Measurements from ENCODE around the gene ARAP3.
A peak's percentile ranks its signal among the peaks of the same experiment; 100 is the strongest.

ARAP3 gene

DNA sequence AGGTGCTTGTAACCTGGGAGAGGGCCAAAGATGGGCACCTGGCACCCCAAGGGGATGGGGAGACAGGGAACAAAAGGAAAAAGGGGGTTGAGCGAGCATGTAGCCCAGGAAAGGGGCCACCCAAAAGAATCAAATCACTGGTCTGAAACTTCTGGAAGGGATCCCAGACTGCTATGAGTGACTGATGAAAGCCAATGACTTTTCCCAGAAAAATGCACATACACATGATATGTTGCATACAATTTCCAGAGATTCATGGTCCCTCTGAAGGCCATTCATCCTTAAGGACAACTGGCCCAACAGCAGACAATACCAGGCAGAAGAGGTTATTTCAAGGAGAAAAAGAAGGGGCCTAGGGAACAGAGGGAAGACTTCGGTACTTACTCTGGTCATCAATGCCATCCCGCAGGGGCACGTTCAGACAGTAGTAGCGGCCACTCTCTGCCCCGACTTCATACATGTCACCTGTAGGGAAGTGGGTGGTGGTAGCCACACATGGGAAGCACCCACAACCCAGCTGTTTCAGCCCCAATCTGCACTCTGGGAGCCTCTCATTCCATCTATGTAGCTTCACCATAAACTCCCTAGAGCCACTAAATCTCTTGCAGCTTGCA lies 53.7 kb downstream of the ARAP3 start:
- FAIRE-seq (no peak), DNase-seq (ENCODE audit: insufficient read length, low spot score) (no peak)
- TF ChIP-seq POU2F2 (IDR thresholded peaks at IDR 0.05; ENCODE audit: low read depth, low read length) (no peak), SPI1 (IDR thresholded peaks at IDR 0.05; ENCODE audit: low read depth, low read length) (no peak), TAF1 (IDR thresholded peaks at IDR 0.05; ENCODE audit: low read depth, low read length) (no peak)

DNA sequence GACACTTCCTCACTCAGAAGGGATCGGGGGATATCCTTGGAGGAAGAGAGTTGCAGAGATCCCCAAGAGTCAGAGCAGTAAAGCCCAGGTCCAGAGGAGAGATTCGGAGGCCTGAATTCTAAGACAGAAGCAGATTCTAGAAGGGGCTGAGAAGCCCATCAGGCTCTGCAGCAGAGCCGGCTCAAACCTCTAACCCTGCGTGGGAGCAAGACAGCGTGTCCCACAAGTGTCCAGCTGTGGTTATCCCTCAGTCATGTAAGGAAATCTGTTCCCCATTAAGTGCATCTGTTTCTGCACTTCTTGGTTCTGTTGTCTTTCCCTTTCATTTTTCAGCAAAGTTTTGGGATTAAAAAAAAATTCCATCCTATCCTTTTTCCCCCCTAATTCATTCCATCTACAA lies 58.4 kb downstream of the ARAP3 start:
- no peak for FAIRE-seq
- no peak for DNase-seq (ENCODE audit: insufficient read length, low spot score)
- TF ChIP-seq POLR2AphosphoS5 (IDR thresholded peaks at IDR 0.05; ENCODE audit: low read depth, low read length) (no peak), POU2F2 (IDR thresholded peaks at IDR 0.05; ENCODE audit: low read depth, low read length) (no peak), TAF1 (IDR thresholded peaks at IDR 0.05; ENCODE audit: low read depth, low read length) (no peak), POLR2A (IDR thresholded peaks at IDR 0.05; ENCODE audit: low read depth, low read length) (no peak)

DNA sequence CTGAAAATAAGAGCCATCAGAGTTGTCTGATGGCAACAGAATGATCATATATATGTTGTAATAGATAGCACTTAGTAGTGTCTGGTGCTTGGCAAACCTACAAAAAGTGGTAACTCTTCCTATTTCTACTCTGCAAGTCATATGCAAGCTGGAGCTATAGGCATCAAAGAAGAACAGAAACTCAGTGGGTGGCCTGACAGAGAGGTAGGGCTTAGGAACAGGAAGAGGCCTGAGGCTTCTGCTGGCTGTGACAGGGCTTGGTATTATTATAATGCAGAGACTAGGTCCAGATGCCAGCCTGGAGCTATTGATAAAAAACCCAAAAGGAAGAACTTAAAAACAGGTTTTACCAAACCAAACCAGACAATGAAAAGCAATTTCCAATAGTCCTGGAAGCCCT lies 58.8 kb downstream of the ARAP3 start:
- peak; percentile 90 for TF ChIP-seq SPI1 (IDR thresholded peaks at IDR 0.05; ENCODE audit: low read depth, low read length)
- no peak for TF ChIP-seq TAF1 (IDR thresholded peaks at IDR 0.05; ENCODE audit: low read depth, low read length)
- DNase-seq (ENCODE audit: insufficient read length, low spot score) (no peak), FAIRE-seq (peak; percentile 78)

DNA sequence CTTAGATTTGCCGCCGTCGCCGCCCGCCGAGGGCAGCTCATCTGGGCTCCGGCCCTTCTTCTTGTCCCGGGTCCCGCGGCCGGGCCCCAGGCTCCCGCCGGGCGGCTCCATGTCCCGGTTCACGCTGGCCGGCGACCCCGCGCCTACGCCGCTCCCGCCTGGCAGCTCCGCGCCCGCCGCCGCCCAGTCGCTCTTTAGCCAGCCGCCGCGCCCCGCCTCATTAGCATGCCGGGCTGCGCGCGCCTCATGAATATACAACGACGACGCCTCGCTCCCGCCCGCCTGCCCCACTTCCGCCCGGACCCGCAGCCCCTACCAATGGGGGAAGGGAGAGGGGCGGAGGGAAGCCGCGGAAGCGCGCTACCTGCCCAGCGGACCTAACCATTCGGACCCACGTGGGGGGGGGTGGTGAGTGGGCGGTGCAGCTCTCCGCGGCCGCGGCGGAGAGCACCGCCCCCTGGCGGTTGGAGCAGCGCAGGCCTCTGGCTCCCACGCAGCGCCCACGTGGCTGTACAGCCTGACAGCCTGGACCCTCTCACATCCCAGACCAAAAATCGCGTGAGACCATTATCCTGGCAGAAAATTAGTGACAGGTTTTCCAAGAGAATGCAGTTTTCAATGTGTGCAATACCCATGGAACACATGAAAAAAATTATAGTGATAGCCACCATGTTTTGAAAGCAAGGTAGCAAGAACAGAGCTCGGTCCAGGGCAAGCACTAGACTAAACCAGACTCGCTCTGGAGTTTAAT lies 63.1 kb downstream of the ARAP3 start, which contains the start of gene DIAPH1:
DIAPH1 (minus strand) TSS at position 197 of the 751 bp plus-strand sequence; CDS start at position 111, 86 bp downstream.
- peak; percentile 50 for TF ChIP-seq PAX5 (IDR thresholded peaks at IDR 0.05; ENCODE audit: insufficient read depth, low read length, severe bottlenecking)
- peak; percentile 34; the same call in 1 of the 2 replicates for TF ChIP-seq POLR2A (IDR thresholded peaks at IDR 0.05; ENCODE audit: low read depth, low read length)
- no peak for TF ChIP-seq POLR2AphosphoS5 (IDR thresholded peaks at IDR 0.05; ENCODE audit: low read depth, low read length)
- peak; percentile 51 for TF ChIP-seq SPI1 (IDR thresholded peaks at IDR 0.05; ENCODE audit: low read depth, low read length)
- peak; percentile 95 for TF ChIP-seq POU2F2 (IDR thresholded peaks at IDR 0.05; ENCODE audit: low read depth, low read length)
- TF ChIP-seq TAF1 (IDR thresholded peaks at IDR 0.05; ENCODE audit: low read depth, low read length): 0 out of 2 replicates have a peak, but pooled peaks have one; percentile 40
- DNase-seq (ENCODE audit: insufficient read length, low spot score) (peak; percentile 84), FAIRE-seq (peak; percentile 99)

DNA sequence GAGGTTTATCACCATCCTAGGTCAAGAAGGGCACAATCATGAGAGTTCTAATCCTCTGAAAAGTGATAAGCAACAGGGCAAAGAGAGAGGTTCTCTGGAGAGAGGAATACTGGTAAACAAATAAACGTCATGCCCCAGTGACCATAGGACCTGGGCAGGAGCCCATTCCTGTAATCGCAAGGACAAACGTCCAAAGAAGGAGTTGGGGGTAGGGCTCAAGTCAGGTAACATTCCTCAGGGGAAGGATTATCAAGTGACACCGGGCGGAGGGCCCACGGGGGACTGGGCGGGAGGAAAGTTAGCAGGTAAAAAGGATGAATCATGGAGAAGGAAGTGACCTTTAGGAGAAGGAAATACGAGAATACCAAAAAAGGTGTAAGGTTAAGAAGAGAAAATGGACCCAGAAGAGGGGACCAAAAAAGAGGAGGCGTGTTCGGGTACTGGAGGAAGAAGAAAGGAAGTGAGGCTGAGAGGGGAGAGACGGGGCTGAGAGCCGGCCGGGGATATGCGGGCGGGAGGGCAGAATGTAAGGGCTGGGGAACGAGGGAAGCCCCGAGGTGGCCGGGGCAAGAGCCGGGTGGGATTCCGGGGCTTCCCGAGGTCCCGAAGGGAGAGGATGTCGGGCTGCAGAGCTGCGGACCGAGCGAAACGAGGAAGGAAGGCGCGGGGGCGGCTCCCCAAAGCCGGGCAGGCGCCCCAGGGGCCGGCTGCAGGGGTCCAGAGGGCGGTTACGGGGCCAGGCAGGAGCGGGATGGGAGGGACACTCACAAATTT lies 63.8 kb downstream of the ARAP3 start:
- TF ChIP-seq POLR2AphosphoS5 (IDR thresholded peaks at IDR 0.05; ENCODE audit: low read depth, low read length) (no peak), SPI1 (IDR thresholded peaks at IDR 0.05; ENCODE audit: low read depth, low read length) (peak; percentile 59)
- peak; percentile 84 for FAIRE-seq
- DNase-seq (ENCODE audit: insufficient read length, low spot score): no peak

DNA sequence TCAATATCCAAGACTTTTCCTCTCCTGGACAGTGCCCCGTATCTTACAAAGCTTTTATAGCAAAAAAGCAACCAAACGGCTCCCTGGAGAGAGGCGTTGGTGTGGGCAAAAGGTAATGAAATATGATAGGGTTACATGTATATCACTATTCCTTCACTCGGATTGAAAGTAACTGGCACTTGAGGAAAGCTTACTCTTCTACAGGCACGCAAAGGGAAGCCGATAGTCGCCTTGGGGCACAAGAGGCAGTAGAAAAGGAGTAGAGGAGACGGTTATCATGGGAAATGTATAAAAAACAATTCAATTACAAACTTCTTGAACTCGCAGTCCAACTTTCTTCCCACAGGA lies 64.4 kb downstream of the ARAP3 start:
- TF ChIP-seq POU2F2 (IDR thresholded peaks at IDR 0.05; ENCODE audit: low read depth, low read length) (no peak), POLR2AphosphoS5 (IDR thresholded peaks at IDR 0.05; ENCODE audit: low read depth, low read length) (no peak), PAX5 (IDR thresholded peaks at IDR 0.05; ENCODE audit: insufficient read depth, low read length, severe bottlenecking) (no peak), SPI1 (IDR thresholded peaks at IDR 0.05; ENCODE audit: low read depth, low read length) (no peak), POLR2A (IDR thresholded peaks at IDR 0.05; ENCODE audit: low read depth, low read length) (no peak), TAF1 (IDR thresholded peaks at IDR 0.05; ENCODE audit: low read depth, low read length) (no peak)
- DNase-seq (ENCODE audit: insufficient read length, low spot score): no peak
- no peak for FAIRE-seq

DNA sequence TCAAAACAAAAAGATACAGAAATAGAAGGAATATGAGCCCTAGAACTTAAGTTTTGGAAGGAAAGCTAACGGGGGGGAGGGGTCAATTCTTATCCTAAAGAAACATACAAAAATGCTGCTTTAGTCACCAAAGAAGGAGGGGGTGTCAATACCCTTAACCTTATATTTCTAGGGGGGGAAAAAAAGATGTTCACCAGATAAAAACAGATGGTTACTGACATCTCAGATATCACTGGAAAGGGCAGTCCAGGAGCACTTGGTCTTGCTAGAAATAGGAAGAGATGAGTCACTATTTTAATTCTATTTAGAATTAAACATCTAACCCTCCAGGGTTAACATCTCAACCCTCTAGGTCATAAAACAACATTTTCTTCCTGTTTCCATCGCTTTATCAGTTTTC lies 64.9 kb downstream of the ARAP3 start:
- no peak for TF ChIP-seq POLR2AphosphoS5 (IDR thresholded peaks at IDR 0.05; ENCODE audit: low read depth, low read length)
- TF ChIP-seq POU2F2 (IDR thresholded peaks at IDR 0.05; ENCODE audit: low read depth, low read length): no peak
- no peak for TF ChIP-seq SPI1 (IDR thresholded peaks at IDR 0.05; ENCODE audit: low read depth, low read length)
- FAIRE-seq: no peak
- DNase-seq (ENCODE audit: insufficient read length, low spot score): no peak

DNA sequence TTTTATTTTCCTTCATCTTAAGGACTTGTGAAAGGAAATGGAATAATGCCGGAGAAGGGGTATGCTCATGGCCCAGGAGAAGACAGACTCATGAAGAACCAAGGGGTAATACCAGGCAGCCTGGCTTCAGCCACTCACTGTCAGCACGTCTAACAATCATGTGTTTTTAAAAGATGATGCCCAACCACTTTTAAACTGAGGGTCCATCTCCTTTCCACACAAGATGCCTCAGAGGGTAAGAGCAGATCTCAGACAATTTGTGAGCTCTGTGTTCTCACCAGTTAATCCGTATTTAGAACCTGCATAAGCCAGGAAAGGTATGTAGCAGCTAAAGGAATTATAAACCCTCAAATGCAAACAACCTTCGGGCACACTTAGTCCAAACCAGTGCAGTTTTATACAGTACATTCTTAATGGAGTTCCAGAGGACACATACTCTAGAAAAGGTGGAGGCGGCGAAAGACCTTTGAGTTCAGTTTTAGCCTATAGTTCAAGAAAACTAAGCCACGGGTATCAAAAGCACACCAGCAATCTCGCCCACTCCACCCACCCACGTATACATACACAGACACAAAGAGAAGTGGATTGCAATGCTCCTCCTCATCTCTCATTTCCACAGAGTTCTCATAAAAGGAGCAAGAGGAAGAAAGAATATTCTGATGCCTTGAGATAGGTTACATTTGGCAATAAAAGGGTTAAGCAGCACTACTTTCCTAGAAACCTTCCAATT lies 65.9 kb downstream of the ARAP3 start:
- FAIRE-seq (peak; percentile 82), DNase-seq (ENCODE audit: insufficient read length, low spot score) (no peak)
- no peak for TF ChIP-seq POLR2A (IDR thresholded peaks at IDR 0.05; ENCODE audit: low read depth, low read length)
- no peak for TF ChIP-seq TAF1 (IDR thresholded peaks at IDR 0.05; ENCODE audit: low read depth, low read length)
- TF ChIP-seq POU2F2 (IDR thresholded peaks at IDR 0.05; ENCODE audit: low read depth, low read length): no peak
- no peak for TF ChIP-seq PAX5 (IDR thresholded peaks at IDR 0.05; ENCODE audit: insufficient read depth, low read length, severe bottlenecking)
- no peak for TF ChIP-seq POLR2AphosphoS5 (IDR thresholded peaks at IDR 0.05; ENCODE audit: low read depth, low read length)
- no peak for TF ChIP-seq SPI1 (IDR thresholded peaks at IDR 0.05; ENCODE audit: low read depth, low read length)

DNA sequence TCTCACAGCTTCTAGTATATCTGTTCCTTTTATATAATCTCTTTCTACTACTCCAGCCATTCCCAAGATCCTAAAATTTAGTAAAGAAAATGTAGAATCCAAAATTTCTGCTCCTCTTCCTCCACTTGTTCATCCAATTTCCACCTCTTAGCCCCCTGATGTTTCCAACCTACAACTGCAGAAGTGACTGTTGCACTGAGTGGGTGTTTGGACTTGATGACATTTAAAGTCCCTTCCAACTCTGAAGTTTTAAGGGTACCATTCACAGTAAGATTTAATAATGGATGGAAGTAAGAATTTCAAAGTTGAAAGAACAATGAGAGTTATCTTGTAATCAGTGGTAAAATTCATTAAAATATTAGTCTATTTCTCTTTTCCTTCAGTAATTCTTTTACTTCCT lies 68.7 kb downstream of the ARAP3 start:
- DNase-seq (ENCODE audit: insufficient read length, low spot score) (no peak), FAIRE-seq (no peak)
- TF ChIP-seq SPI1 (IDR thresholded peaks at IDR 0.05; ENCODE audit: low read depth, low read length) (no peak), TAF1 (IDR thresholded peaks at IDR 0.05; ENCODE audit: low read depth, low read length) (no peak), POU2F2 (IDR thresholded peaks at IDR 0.05; ENCODE audit: low read depth, low read length) (no peak), POLR2A (IDR thresholded peaks at IDR 0.05; ENCODE audit: low read depth, low read length) (no peak), PAX5 (IDR thresholded peaks at IDR 0.05; ENCODE audit: insufficient read depth, low read length, severe bottlenecking) (no peak), POLR2AphosphoS5 (IDR thresholded peaks at IDR 0.05; ENCODE audit: low read depth, low read length) (no peak)
